Endothelial cell of hepatic sinusoid (primary cell): ENCODE data around the gene EPS8L3.

Source experiments
- in situ Hi-C: cut with HindIII; loops from 2 replicates; pipeline ENCODE4 v1.10.0; 2017; ENCODE audit warnings: low sequenced_read_pairs

Gene EPS8L3

GRCh38 chr1:109763646-109764415 is at the start of gene EPS8L3:
Gene EPS8L3, minus strand, starts transcription at chr1:109763923. Its CDS starts 2,174 bp downstream, at chr1:109761749.
- in situ Hi-C loops: loop anchor here (25.0 kb wide), 1 partner anchor 227 kb away; the partner anchor contains the start of genes GNAI3 and GPR61

GRCh38 chr1:109812691-109813393 is 49.1 kb upstream of the EPS8L3 start:
- in situ Hi-C loops: no loop called here

- in situ Hi-C loops: no loop called here
Measured at GRCh38 chr1:109808703-109809102, 45.0 kb upstream of the EPS8L3 start.

GRCh38 chr1:109807822-109808680 is 44.3 kb upstream of the EPS8L3 start:
- in situ Hi-C loops: no loop called here

GRCh38 chr1:109807402-109807801 is 43.7 kb upstream of the EPS8L3 start:
- in situ Hi-C loops: no loop called here

GRCh38 chr1:109806733-109807400 is 43.1 kb upstream of the EPS8L3 start:
- in situ Hi-C loops: no loop called here

- in situ Hi-C loops: no loop called here
Measured at GRCh38 chr1:109805486-109806165, 41.9 kb upstream of the EPS8L3 start.

GRCh38 chr1:109804660-109805059 is 40.9 kb upstream of the EPS8L3 start:
- in situ Hi-C loops: no loop called here

- in situ Hi-C loops: no loop called here
Measured at GRCh38 chr1:109803901-109804331, 40.2 kb upstream of the EPS8L3 start.

- in situ Hi-C loops: no loop called here
Measured at GRCh38 chr1:109802901-109803561, 39.3 kb upstream of the EPS8L3 start.

- in situ Hi-C loops: no loop called here
Measured at GRCh38 chr1:109802136-109802900, 38.6 kb upstream of the EPS8L3 start.

- in situ Hi-C loops: no loop called here
Measured at GRCh38 chr1:109801791-109802135, 38.0 kb upstream of the EPS8L3 start.

GRCh38 chr1:109800291-109800690 is 36.6 kb upstream of the EPS8L3 start:
- in situ Hi-C loops: no loop called here

GRCh38 chr1:109799445-109799844 is 35.7 kb upstream of the EPS8L3 start:
- in situ Hi-C loops: loop anchor here (25.0 kb wide), 1 partner anchor 188 kb away; the partner anchor contains the start of gene AHCYL1

GRCh38 chr1:109797303-109797595 is 33.5 kb upstream of the EPS8L3 start:
- in situ Hi-C loops: loop anchor here (25.0 kb wide), 1 partner anchor 190 kb away; the partner anchor contains the start of gene AHCYL1

- in situ Hi-C loops: loop anchor here (25.0 kb wide), 1 partner anchor 191 kb away; the partner anchor contains the start of gene AHCYL1
Measured at GRCh38 chr1:109796484-109797302, 33.0 kb upstream of the EPS8L3 start.

- in situ Hi-C loops: loop anchor here (5.0 to 25.0 kb wide), 2 partner anchors 58 to 193 kb away; partner anchors contain the start of gene AHCYL1
Measured at GRCh38 chr1:109794319-109795132, 30.8 kb upstream of the EPS8L3 start.
